Astrocyte (in vitro differentiated cells and primary cell): ENCODE measurements around the gene THAP5.

ENCODE experiments used
- CTCF ChIP-seq: IDR thresholded peaks from 2 replicates; pipeline ENCODE4 v1.5.1; 2011; ENCODE audit warnings: low read depth, mild to moderate bottlenecking, inconsistent platforms, low read length, moderate library complexity; ENCODE audit not compliant: insufficient read depth
- EZH2 ChIP-seq: IDR thresholded peaks from 2 replicates; pipeline ENCODE4 v1.6.1; 2012; ENCODE audit warnings: mild to moderate bottlenecking, low read length, inconsistent platforms; ENCODE audit not compliant: insufficient read depth

DNA sequence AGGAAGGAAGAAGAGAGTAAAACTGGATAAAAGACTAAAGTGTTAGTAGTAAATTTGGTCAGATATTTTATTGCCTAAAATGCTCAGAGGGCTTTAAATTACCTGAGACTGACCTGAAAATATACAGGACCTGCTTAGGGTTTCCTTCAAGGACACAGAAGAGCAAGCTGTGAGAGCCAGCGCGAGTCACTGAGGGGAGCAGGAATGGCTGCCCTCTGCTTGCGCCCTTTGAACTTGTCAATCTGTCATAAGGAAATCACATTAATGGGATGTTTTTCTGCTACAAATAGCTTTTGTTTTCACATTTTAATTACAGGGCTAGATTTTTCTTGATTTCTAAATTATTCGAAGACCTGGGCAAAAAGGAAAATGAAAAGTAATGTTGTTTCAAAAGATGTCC is 27.1 kb upstream of the THAP5 start:
- TF ChIP-seq EZH2 (no peak), CTCF (no peak)
